Forelimb muscle (tissue), 1 donor: Measurements from ENCODE around the gene GADD45B. TPM values are rescaled to one million over a fixed set of nuclear protein-coding genes. Genes with fewer than 3 reads are reported as not detected.
"Not testable (repeated sequence)": the region's sequence is repeated elsewhere in the genome, so short reads cannot be mapped to it uniquely, and the experiment has no call there.

ENCODE experiments used
- DNase-seq: peaks from one replicate; pipeline ENCODE4 v3.0.0-alpha.2; 2013; ENCODE audit warnings: low read depth
- polyA plus RNA-seq: library from polyadenylated mRNA; unstranded; fragments of 120-200 nt; gene quantifications from one replicate; pipeline ENCODE4 v1.2.1, GENCODE V29; 2013; ENCODE audit not compliant: insufficient read length

GADD45B gene
- polyA plus RNA-seq, 1 donor: 7.4 TPM

- DNase-seq: no peak
Observed at GRCh38 chr19:2488405-2488941, 12.5 kb downstream of the GADD45B start.

- no peak for DNase-seq
Observed at GRCh38 chr19:2488942-2489731, 13.2 kb downstream of the GADD45B start.

- no peak for DNase-seq
Observed at GRCh38 chr19:2490659-2491058, 14.7 kb downstream of the GADD45B start.

- DNase-seq: no peak
Observed at GRCh38 chr19:2491130-2491801, 15.3 kb downstream of the GADD45B start.

- no peak for DNase-seq
Observed at GRCh38 chr19:2492870-2493269, 16.9 kb downstream of the GADD45B start.

- not testable (repeated sequence) for DNase-seq
Observed at GRCh38 chr19:2493448-2493847, 17.5 kb downstream of the GADD45B start.

GRCh38 chr19:2494084-2494446 lies 18.1 kb downstream of the GADD45B start:
- no peak for DNase-seq

GRCh38 chr19:2494447-2495129 lies 18.7 kb downstream of the GADD45B start:
- no peak for DNase-seq

- DNase-seq: no peak
Observed at GRCh38 chr19:2495130-2495641, 19.3 kb downstream of the GADD45B start.

- DNase-seq: no peak
Observed at GRCh38 chr19:2495651-2496316, 19.9 kb downstream of the GADD45B start.

- DNase-seq: no peak
Observed at GRCh38 chr19:2497186-2497585, 21.3 kb downstream of the GADD45B start.

- DNase-seq: no peak
Observed at GRCh38 chr19:2500156-2500555, 24.2 kb downstream of the GADD45B start.

- no peak for DNase-seq
Observed at GRCh38 chr19:2500841-2501261, 24.9 kb downstream of the GADD45B start.

GRCh38 chr19:2503521-2504109 lies 27.7 kb downstream of the GADD45B start:
- no peak for DNase-seq

- DNase-seq: not testable (repeated sequence)
Observed at GRCh38 chr19:2506656-2507055, 30.7 kb downstream of the GADD45B start.

GRCh38 chr19:2507109-2507508 lies 31.2 kb downstream of the GADD45B start:
- no peak for DNase-seq

GRCh38 chr19:2509096-2509495 lies 33.2 kb downstream of the GADD45B start:
- no peak for DNase-seq

GRCh38 chr19:2511570-2511969 lies 35.6 kb downstream of the GADD45B start:
- no peak for DNase-seq

GRCh38 chr19:2511991-2512390 lies 36.1 kb downstream of the GADD45B start:
- no peak for DNase-seq

- DNase-seq: no peak
Observed at GRCh38 chr19:2512523-2513431, 36.9 kb downstream of the GADD45B start.
